Stimulated activated CD8-positive, alpha-beta memory T cell treated with anti-CD3 and anti-CD28 coated beads, Interleukin-12 subunit alpha, Interleukin-12 subunit beta, amount 100 ng/mL, for 24 hours (primary cell): ENCODE data around the gene IFTAP.

Experiments used
- DNase-seq: peaks from one replicate; pipeline ENCODE4 v3.0.0-alpha.2; 2020; ENCODE audit errors: extremely low read depth

Gene IFTAP

DNA sequence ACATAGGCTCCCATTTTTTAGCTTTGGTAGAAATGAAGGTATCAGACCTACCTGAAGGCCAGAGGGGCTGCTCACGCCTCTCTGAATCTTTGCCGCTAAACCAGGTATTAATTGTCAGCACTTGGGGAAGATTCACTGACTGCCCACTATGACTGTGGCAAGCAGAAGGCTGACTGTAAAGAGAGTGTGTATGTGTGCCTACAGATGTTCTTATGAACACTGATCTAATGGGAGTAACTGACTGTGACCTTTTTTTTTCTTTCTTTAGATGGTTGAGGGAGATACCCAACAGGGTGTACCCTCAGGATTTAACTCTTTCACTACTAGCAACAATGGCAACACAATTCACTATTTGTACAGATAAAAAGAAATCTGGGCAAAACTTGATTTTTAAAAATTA, 3.7 kb downstream of the IFTAP start, which contains the start of gene RAG2:
RAG2 (minus strand) TSS at position 186 of the 400 bp plus-strand sequence. CDS start 4,068 bp downstream, outside the sequence.
- DNase-seq: no peak

DNA sequence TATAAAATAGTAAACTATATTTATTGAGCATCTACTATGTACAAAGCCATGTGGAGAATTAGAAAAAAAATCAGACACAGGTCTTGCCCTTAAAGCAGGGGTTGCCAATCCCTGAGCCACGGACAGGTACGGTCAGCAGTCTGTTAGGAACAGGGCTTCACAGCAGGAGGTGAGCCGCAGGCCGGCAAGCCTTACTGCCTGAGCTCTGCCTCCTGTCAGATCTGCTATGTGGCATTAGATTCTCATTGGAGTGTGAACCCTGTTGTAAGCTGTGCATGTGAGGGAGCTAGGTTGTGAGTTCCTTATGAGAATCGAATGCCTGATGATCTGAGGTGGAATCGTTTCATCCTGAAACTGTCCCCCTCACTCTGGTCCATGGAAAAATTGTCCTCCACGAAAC, 5.9 kb downstream of the IFTAP start:
- no peak for DNase-seq

DNA sequence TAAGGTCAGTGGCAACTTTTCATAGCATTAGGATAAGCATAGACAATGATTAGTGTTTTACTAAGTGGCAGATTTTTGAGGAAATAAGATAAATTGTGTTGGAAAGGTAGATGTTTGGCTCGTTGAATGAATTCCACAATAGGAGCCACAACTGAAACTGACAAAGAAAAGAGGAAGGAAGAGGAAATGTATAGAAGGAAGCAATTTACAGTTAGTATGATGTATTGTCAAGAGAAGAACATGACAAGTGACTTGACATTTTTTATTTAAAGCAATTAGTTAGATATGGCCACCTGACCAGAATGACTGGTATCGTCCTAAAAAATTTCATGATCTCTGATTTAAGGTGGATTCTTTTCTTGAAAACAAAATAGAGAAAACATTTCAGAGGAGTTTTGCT, 6.9 kb downstream of the IFTAP start:
- no peak for DNase-seq

- DNase-seq: no peak
These were observed 7.8 kb downstream of the IFTAP start for GRCh38 chr11:36602135-36602534.

- no peak for DNase-seq
These were observed 11.2 kb downstream of the IFTAP start for GRCh38 chr11:36605221-36606216.

GRCh38 chr11:36608491-36609199, 14.3 kb downstream of the IFTAP start:
- no peak for DNase-seq

- no peak for DNase-seq
These were observed 15.1 kb downstream of the IFTAP start for GRCh38 chr11:36609383-36609782.

GRCh38 chr11:36615826-36616225, 21.5 kb downstream of the IFTAP start:
- no peak for DNase-seq

DNA sequence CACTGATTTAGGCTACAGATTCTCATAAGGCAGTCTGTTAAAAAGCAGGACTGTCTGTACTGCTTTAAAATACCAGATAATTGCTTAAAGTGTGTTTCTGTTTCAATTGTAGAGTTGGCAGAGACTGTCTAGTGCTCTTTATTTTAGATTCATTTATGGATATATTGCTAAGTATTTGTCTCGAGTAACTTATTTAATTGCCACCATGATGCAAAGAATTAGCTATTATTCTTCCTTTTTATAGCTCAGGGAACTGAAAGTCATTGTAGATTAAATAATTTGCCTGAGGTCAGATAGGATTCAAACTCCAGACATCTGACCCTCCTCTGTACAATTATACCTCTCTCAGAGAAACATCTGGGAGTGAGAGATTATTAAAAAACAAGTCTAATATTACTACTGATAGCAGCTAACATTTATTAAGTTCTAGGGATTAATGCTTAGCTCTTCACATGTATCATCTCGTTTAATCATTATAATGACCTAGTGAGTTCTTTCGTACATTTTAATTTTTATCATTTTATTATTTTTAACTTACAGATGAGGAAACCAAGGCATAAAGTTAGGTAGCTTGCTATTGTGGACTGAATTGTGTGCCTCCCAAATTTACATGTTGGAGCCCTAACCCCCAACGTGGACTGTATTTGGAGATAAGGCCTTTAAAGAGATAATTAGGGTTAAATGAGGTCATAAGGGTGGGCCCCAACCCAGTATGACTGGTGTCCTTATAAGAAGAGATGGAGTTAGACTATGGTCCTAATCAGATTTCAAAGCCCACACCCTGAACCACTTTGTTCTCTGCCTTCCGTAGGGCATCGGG, 23.5 kb downstream of the IFTAP start:
- no peak for DNase-seq

DNA sequence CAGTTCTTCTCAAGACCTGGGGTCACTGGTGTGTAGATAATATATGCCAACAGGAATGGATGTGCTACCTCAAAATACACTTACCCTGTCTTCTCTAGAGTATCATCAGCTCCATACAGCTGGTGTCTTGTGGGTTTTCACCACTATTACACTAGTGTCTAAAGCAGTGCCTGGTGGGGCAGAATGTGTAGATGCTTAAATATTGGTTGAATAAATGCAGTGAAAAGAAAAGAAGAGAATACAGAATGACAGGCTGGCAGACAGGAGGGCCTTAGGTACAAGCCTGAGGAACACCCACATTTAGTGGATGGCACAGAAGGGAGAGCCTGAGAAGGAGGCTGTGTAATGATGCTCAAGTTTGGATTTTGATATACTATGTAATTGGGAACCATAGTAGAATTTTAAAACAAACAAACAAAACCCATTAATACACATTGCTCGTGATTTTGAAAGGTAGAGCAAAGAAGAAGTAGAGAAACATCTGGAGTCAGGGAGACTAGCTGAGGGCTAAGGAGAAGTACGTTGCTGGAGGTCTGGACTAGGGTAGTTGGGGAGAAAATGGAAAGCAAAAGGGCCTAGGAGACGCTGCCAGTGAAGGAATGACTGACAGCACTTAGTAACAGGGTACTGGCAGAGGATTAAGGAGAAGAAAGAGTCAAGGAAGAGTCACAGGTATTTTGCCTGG, 24.2 kb downstream of the IFTAP start:
- no peak for DNase-seq

DNA sequence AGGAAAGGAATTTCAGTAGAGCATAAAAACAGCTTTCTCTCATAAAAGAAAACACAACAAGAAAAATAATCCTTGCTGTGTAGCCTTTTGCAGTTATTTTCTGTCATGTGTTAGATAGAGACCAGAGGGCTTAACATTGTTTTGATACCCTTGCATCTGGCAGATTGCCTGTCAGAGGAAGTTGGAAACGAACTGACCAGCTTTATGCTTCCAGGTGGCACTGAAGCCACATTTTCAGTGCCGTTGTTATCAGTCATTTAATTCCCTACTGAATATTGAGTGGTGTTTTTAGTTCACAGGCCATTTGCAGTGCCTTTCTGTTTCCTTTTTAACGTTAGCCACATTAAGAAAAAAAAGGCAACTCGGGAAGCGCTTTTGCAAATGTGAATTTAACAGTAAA, 25.2 kb downstream of the IFTAP start:
- DNase-seq: no peak

DNA sequence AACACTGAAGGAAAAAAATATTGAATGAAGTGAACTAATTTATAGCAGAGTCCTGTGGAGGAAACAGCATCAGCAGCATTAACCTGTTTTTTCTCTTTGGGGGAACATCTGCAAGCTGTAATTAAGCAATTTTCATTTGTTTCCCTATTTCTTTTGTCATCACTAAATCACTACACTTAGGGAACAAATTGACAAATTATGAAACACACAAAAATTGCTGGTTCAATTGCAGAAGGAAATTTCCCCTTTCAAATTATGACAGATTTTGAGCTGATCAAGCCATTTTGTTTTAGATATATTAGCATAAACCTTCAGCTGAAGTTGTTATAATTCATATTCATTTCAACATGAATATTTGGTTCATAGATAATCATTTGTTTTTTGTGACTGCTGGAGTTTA, 25.9 kb downstream of the IFTAP start:
- DNase-seq: no peak

DNA sequence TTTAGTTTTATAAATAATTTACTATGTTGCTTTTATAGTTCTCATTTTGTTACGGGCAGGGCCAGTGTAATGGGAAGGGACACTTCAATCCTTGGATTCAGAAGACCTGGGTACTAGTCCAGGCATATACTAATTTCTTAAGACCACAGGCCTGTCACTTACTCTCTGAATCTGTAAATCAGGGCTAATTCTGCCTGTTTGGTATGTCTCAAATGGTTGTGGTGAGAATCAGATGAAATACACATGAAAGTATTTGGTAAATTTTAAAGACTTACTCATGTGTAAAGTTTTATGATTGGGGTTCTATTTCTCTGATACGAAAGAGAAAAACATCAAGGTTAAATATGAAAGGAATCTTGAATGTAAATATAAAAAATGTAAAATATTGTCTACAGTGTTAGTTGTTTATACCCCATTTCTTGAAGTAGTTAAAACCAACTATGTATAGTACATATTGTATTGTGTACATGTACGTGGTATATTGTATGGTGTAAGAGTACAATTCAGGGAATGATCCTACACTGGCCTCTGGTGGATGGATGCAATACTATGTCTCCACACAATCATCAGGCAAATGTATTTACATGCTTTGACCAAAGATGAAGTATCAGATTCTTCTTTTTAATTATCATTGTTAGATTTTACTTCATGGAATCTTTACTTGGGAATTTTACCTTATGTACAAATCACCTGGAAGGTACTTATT, 28.3 kb downstream of the IFTAP start:
- no peak for DNase-seq

DNA sequence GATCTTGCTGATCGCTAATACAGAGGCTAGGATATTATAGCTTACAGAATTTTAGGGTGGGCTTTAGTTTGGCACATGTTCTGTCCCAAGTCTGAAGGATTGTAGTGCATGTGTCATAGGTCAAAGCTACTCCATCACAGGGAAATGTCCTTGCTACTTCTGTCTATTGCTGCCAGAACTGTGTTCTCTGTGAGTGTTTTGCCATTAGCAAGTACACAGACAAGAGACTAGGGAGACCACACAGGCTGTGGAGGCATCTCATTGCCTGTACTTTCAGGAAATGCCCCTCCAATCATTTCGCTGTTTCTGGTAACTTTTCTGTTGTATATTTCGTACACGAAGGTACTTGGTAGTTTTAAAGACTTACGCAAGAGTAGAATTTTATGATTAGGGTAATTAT, 29.2 kb downstream of the IFTAP start:
- no peak for DNase-seq

DNA sequence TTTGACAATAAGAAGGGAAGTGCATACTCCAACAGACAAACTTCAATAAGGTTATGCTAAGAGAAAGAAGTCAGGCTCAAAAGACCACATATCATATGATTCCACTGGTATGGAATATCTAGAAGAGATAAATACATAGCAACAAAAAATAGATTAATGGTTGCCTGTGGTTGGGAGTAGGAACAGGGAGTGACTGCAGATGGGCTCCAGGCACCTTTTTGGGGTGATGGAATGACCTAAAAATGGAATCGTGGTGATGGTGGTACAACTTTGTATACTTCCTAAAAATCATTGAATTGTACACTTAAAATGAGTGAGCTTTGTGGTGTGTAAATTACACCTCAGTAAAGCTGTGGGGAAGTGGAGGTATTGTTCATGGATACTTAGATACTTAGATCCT, 32.7 kb downstream of the IFTAP start:
- no peak for DNase-seq

GRCh38 chr11:36627471-36627870, 33.2 kb downstream of the IFTAP start:
- DNase-seq: no peak

GRCh38 chr11:36628141-36628540, 33.8 kb downstream of the IFTAP start:
- DNase-seq: no peak

DNA sequence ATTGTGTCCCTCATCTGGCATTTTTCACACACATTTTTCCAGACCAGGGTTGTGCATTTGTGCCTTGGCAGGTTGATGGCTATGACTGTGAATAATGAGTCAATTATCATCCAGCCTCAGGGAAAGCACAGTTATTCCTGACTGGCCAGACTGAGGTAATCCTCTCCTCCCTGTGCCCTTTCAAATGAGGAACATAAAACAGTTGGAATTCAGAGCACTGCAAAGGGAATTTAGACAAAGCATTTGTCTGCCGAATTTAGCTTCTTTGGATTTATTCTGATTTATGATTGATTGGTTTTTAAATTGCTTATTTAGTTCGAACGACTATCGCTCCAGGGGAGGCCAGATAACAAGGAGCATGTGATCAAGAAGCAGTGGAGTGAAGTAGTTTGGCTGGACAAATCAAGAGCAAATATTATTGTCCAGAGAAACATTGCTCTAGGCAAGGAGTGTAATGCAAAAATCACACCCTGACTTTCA, 34.5 kb downstream of the IFTAP start:
- DNase-seq: no peak

- DNase-seq: no peak
These were observed 37.5 kb downstream of the IFTAP start for GRCh38 chr11:36631774-36632173.

DNA sequence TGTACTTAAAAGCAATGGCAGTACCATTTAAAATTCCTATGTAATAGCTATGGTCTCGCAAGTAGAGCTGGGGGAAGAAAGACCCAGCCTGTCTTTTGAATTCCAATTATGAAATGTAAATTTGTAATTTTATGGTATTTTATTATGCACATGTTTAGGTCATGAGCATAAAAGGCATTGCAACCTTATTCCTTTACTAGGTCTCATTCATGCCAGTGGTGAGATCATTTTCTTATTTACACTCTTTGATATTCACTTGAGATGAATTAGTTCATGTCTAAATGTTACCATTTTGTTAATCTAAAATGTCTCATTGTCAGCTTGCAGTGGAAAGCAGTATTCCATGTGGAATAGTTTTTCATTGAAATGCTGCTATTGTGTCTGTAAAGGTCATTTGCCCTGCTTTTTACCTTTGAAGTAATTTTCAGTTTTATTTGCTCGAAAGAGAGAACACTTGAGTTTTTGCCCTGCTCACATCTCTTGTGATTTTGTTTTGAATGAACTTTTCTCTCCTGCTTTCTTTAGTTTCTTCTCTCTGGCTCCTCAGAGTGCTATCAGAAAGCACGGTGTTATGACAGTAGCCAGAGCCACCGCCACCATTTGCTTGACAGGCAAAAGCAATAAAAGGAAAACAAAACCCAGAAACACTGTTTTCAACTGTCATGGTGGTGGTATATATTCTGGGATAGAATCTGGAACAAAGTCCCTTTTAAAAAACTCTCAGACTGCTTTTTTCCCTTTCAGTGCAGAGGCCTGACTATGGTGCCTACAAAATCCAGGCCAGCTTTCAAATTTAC, 41.0 kb downstream of the IFTAP start:
- DNase-seq: no peak
